Activated naive CD4-positive, alpha-beta T cell treated with anti-CD3 and anti-CD28 coated beads, Interleukin-2, amount 50 U/mL, for 24 hours (primary cell): ENCODE measurements around the gene LATS2.

ENCODE experiments used
- H3K27ac Mint-ChIP-seq: one replicate; pipeline ENCODE4 v1.8.0; 2021; ENCODE audit warnings: mild to moderate bottlenecking, mixed read lengths
- H3K27me3 Mint-ChIP-seq: one replicate; pipeline ENCODE4 v1.8.0; 2021; ENCODE audit warnings: mixed read lengths
- H3K36me3 Mint-ChIP-seq: one replicate; pipeline ENCODE4 v1.8.0; 2021; ENCODE audit warnings: mixed read lengths
- H3K4me1 Mint-ChIP-seq: one replicate; pipeline ENCODE4 v1.8.0; 2021; ENCODE audit warnings: mixed read lengths
- H3K4me3 Mint-ChIP-seq: one replicate; pipeline ENCODE4 v1.8.0; 2021; ENCODE audit warnings: mild to moderate bottlenecking, mixed read lengths
- H3K9me3 Mint-ChIP-seq: one replicate; pipeline ENCODE4 v1.8.0; 2021; ENCODE audit warnings: mixed read lengths

The LATS2 gene

GRCh38 chr13:21016487-21016886 lies 44.9 kb downstream of the LATS2 start:
- no peaks in the 10 kb centered on the region for H3K27me3 Mint-ChIP-seq
- peaks cover 13% of the 10 kb centered on the region for H3K4me1 Mint-ChIP-seq
- no peaks in the 10 kb centered on the region for H3K9me3 Mint-ChIP-seq
- no peaks in the 10 kb centered on the region for H3K36me3 Mint-ChIP-seq
- H3K4me3 Mint-ChIP-seq: no peak overlapping the region
- no peak overlapping the region for H3K27ac Mint-ChIP-seq

GRCh38 chr13:21015284-21015683 lies 46.1 kb downstream of the LATS2 start:
- H3K9me3 Mint-ChIP-seq: no peaks in the 10 kb centered on the region
- no peak overlapping the region for H3K4me3 Mint-ChIP-seq
- peaks cover 21% of the 10 kb centered on the region for H3K4me1 Mint-ChIP-seq
- H3K27me3 Mint-ChIP-seq: no peaks in the 10 kb centered on the region
- H3K36me3 Mint-ChIP-seq: no peaks in the 10 kb centered on the region
- no peak overlapping the region for H3K27ac Mint-ChIP-seq

- no peak overlapping the region for H3K4me3 Mint-ChIP-seq
- no peak overlapping the region for H3K27ac Mint-ChIP-seq
- H3K36me3 Mint-ChIP-seq: no peaks in the 10 kb centered on the region
- no peaks in the 10 kb centered on the region for H3K9me3 Mint-ChIP-seq
- H3K4me1 Mint-ChIP-seq: peaks cover 22% of the 10 kb centered on the region
- H3K27me3 Mint-ChIP-seq: no peaks in the 10 kb centered on the region
Measured at GRCh38 chr13:21014502-21015170, 46.8 kb downstream of the LATS2 start.

- Mint-ChIP-seq H3K4me1 (peaks cover 22% of the 10 kb centered on the region), H3K27me3 (no peaks in the 10 kb centered on the region), H3K27ac (no peak overlapping the region), H3K9me3 (no peaks in the 10 kb centered on the region), H3K4me3 (no peak overlapping the region), H3K36me3 (no peaks in the 10 kb centered on the region)
Measured at GRCh38 chr13:21014139-21014501, 47.3 kb downstream of the LATS2 start.

GRCh38 chr13:21013682-21014038 lies 47.7 kb downstream of the LATS2 start:
- H3K27me3 Mint-ChIP-seq: no peaks in the 10 kb centered on the region
- H3K27ac Mint-ChIP-seq: no peak overlapping the region
- peaks cover 22% of the 10 kb centered on the region for H3K4me1 Mint-ChIP-seq
- H3K9me3 Mint-ChIP-seq: no peaks in the 10 kb centered on the region
- H3K36me3 Mint-ChIP-seq: no peaks in the 10 kb centered on the region
- H3K4me3 Mint-ChIP-seq: no peak overlapping the region

- H3K4me1 Mint-ChIP-seq: peaks cover 22% of the 10 kb centered on the region
- H3K9me3 Mint-ChIP-seq: no peaks in the 10 kb centered on the region
- no peak overlapping the region for H3K27ac Mint-ChIP-seq
Measured at GRCh38 chr13:21012841-21013681, 48.3 kb downstream of the LATS2 start.

GRCh38 chr13:21012211-21012610 lies 49.2 kb downstream of the LATS2 start:
- H3K9me3 Mint-ChIP-seq: no peaks in the 10 kb centered on the region
- H3K4me1 Mint-ChIP-seq: peaks cover 16% of the 10 kb centered on the region
- H3K36me3 Mint-ChIP-seq: no peaks in the 10 kb centered on the region
- no peaks in the 10 kb centered on the region for H3K27me3 Mint-ChIP-seq
- no peak overlapping the region for H3K27ac Mint-ChIP-seq
- no peak overlapping the region for H3K4me3 Mint-ChIP-seq

More at GRCh38 chr13:21012841-21013681, 48.3 kb downstream of the LATS2 start:
- no peak overlapping the region for H3K4me3 Mint-ChIP-seq
- H3K27me3 Mint-ChIP-seq: no peaks in the 10 kb centered on the region
- H3K36me3 Mint-ChIP-seq: no peaks in the 10 kb centered on the region

- Mint-ChIP-seq H3K27ac (no peak overlapping the region), H3K4me1 (peaks cover 9% of the 10 kb centered on the region)
Measured at GRCh38 chr13:21011378-21011777, 50.0 kb downstream of the LATS2 start.

GRCh38 chr13:21010621-21011020 lies 50.8 kb downstream of the LATS2 start:
- Mint-ChIP-seq H3K4me3 (no peak overlapping the region), H3K9me3 (no peaks in the 10 kb centered on the region), H3K27ac (no peak overlapping the region), H3K36me3 (no peaks in the 10 kb centered on the region), H3K27me3 (no peaks in the 10 kb centered on the region), H3K4me1 (peaks cover 9% of the 10 kb centered on the region)

More at GRCh38 chr13:21011378-21011777, 50.0 kb downstream of the LATS2 start:
- no peaks in the 10 kb centered on the region for H3K27me3 Mint-ChIP-seq
- no peak overlapping the region for H3K4me3 Mint-ChIP-seq
- no peaks in the 10 kb centered on the region for H3K9me3 Mint-ChIP-seq
- H3K36me3 Mint-ChIP-seq: no peaks in the 10 kb centered on the region

GRCh38 chr13:21009036-21009435 lies 52.4 kb downstream of the LATS2 start:
- no peaks in the 10 kb centered on the region for H3K36me3 Mint-ChIP-seq
- H3K27me3 Mint-ChIP-seq: no peaks in the 10 kb centered on the region
- H3K4me1 Mint-ChIP-seq: peaks cover 9% of the 10 kb centered on the region
- H3K9me3 Mint-ChIP-seq: no peaks in the 10 kb centered on the region
- H3K27ac Mint-ChIP-seq: no peak overlapping the region
- H3K4me3 Mint-ChIP-seq: no peak overlapping the region

GRCh38 chr13:21008026-21008425 lies 53.4 kb downstream of the LATS2 start:
- no peak overlapping the region for H3K4me3 Mint-ChIP-seq
- H3K27me3 Mint-ChIP-seq: no peaks in the 10 kb centered on the region
- no peaks in the 10 kb centered on the region for H3K36me3 Mint-ChIP-seq
- peaks cover 9% of the 10 kb centered on the region for H3K4me1 Mint-ChIP-seq
- no peaks in the 10 kb centered on the region for H3K9me3 Mint-ChIP-seq
- no peak overlapping the region for H3K27ac Mint-ChIP-seq

GRCh38 chr13:21006141-21007005 lies 55.0 kb downstream of the LATS2 start:
- Mint-ChIP-seq H3K4me3 (no peak overlapping the region), H3K36me3 (no peaks in the 10 kb centered on the region), H3K27ac (no peak overlapping the region), H3K9me3 (no peaks in the 10 kb centered on the region), H3K27me3 (no peaks in the 10 kb centered on the region), H3K4me1 (peaks cover 9% of the 10 kb centered on the region)

- Mint-ChIP-seq H3K27me3 (no peaks in the 10 kb centered on the region), H3K36me3 (no peaks in the 10 kb centered on the region)
Measured at GRCh38 chr13:21005193-21005592, 56.2 kb downstream of the LATS2 start.

GRCh38 chr13:21001471-21001870 lies 59.9 kb downstream of the LATS2 start:
- Mint-ChIP-seq H3K27ac (no peak overlapping the region), H3K27me3 (no peaks in the 10 kb centered on the region), H3K4me1 (no peaks in the 10 kb centered on the region), H3K36me3 (no peaks in the 10 kb centered on the region), H3K9me3 (no peaks in the 10 kb centered on the region), H3K4me3 (no peak overlapping the region)

More at GRCh38 chr13:21005193-21005592, 56.2 kb downstream of the LATS2 start:
- no peak overlapping the region for H3K27ac Mint-ChIP-seq
- no peak overlapping the region for H3K4me3 Mint-ChIP-seq
- H3K4me1 Mint-ChIP-seq: peaks cover under 1% of the 10 kb centered on the region
- no peaks in the 10 kb centered on the region for H3K9me3 Mint-ChIP-seq

- no peak overlapping the region for H3K4me3 Mint-ChIP-seq
- H3K9me3 Mint-ChIP-seq: no peaks in the 10 kb centered on the region
- H3K27me3 Mint-ChIP-seq: no peaks in the 10 kb centered on the region
- H3K27ac Mint-ChIP-seq: no peak overlapping the region
- H3K4me1 Mint-ChIP-seq: no peaks in the 10 kb centered on the region
- no peaks in the 10 kb centered on the region for H3K36me3 Mint-ChIP-seq
Measured at GRCh38 chr13:21000647-21001046, 60.7 kb downstream of the LATS2 start.
